Kidney epithelial cell (primary cell): ENCODE data around the gene SDHB. TPM values are rescaled to one million over a fixed set of nuclear protein-coding genes. Genes with fewer than 3 reads are reported as not detected.
"Not testable (repeated sequence)": the region's sequence is repeated elsewhere in the genome, so short reads cannot be mapped to it uniquely, and the experiment has no call there.

Experiments used
- DNase-seq: peaks from one replicate; pipeline ENCODE4 v3.0.0-alpha.2; 2010; ENCODE audit warnings: low read depth
- H3K27me3 ChIP-seq: 2 replicates; pipeline ENCODE4 v1.6.0; 2011; ENCODE audit warnings: low read length; ENCODE audit not compliant: control insufficient read depth, insufficient read depth
- H3K36me3 ChIP-seq: 2 replicates; pipeline ENCODE4 v1.5.1; 2011; ENCODE audit warnings: low read length; ENCODE audit not compliant: control insufficient read depth, insufficient read depth
- H3K4me3 ChIP-seq: 2 replicates; pipeline ENCODE4 v1.5.1; 2011; ENCODE audit warnings: low read depth, mild to moderate bottlenecking, control low read depth, low read length
- CTCF ChIP-seq: IDR thresholded peaks from 2 replicates; pipeline ENCODE4 v1.5.1; 2011; ENCODE audit warnings: mild to moderate bottlenecking, moderate library complexity, low read length, control low read depth, inconsistent platforms; ENCODE audit not compliant: insufficient read depth, poor library complexity, severe bottlenecking
- total RNA-seq: library from RNA; depleted of rRNA; stranded (reverse); fragments of >200 nt; gene quantifications from 2 replicates; pipeline ENCODE4 v1.2.3, GENCODE V29; 2015

Gene SDHB
- total RNA-seq, 1 donor from 2014 or later = 122 TPM

- Histone ChIP-seq H3K27me3 (no peaks in the 10 kb centered on the region), H3K36me3 (no peaks in the 10 kb centered on the region), H3K4me3 (no peak overlapping the region)
- DNase-seq = no peak
- no peak for TF ChIP-seq CTCF
Observed at GRCh38 chr1:17066361-17067068, 12.7 kb upstream of the SDHB start.

- no peaks in the 10 kb centered on the region for H3K27me3 ChIP-seq
- no peaks in the 10 kb centered on the region for H3K36me3 ChIP-seq
- no peak overlapping the region for H3K4me3 ChIP-seq
- DNase-seq = no peak
- no peak for TF ChIP-seq CTCF
Observed at GRCh38 chr1:17065666-17066065, 11.8 kb upstream of the SDHB start.

GRCh38 chr1:17062751-17063150 is 8.9 kb upstream of the SDHB start:
- H3K27me3 ChIP-seq, DNase-seq, H3K4me3 ChIP-seq, H3K36me3 ChIP-seq: not testable (repeated sequence)

GRCh38 chr1:17061892-17062291 is 8.1 kb upstream of the SDHB start:
- no peak for DNase-seq
- Histone ChIP-seq H3K27me3 (no peaks in the 10 kb centered on the region), H3K4me3 (no peak overlapping the region), H3K36me3 (no peaks in the 10 kb centered on the region)
- TF ChIP-seq CTCF = no peak

- no peaks in the 10 kb centered on the region for H3K27me3 ChIP-seq
- no peaks in the 10 kb centered on the region for H3K36me3 ChIP-seq
- no peak for DNase-seq
- H3K4me3 ChIP-seq = no peak overlapping the region
- no peak for TF ChIP-seq CTCF
Observed at GRCh38 chr1:17061486-17061885, 7.7 kb upstream of the SDHB start.

GRCh38 chr1:17060306-17060749 is 6.5 kb upstream of the SDHB start:
- Histone ChIP-seq H3K27me3 (no peaks in the 10 kb centered on the region), H3K36me3 (no peaks in the 10 kb centered on the region), H3K4me3 (no peak overlapping the region)
- no peak for TF ChIP-seq CTCF
- no peak for DNase-seq
